ENCODE measurements around the gene DTX3. TPM values are rescaled to one million over a fixed set of nuclear protein-coding genes. Genes with fewer than 3 reads are reported as not detected.
A peak's percentile ranks its signal among the peaks of the same experiment; 100 is the strongest.
"Not testable (repeated sequence)": the region's sequence is repeated elsewhere in the genome, so short reads cannot be mapped to it uniquely, and the experiment has no call there.

DTX3 gene
- total RNA-seq, 2 experiments from 2014 or later: 19.3 to 21.8 TPM

DNA sequence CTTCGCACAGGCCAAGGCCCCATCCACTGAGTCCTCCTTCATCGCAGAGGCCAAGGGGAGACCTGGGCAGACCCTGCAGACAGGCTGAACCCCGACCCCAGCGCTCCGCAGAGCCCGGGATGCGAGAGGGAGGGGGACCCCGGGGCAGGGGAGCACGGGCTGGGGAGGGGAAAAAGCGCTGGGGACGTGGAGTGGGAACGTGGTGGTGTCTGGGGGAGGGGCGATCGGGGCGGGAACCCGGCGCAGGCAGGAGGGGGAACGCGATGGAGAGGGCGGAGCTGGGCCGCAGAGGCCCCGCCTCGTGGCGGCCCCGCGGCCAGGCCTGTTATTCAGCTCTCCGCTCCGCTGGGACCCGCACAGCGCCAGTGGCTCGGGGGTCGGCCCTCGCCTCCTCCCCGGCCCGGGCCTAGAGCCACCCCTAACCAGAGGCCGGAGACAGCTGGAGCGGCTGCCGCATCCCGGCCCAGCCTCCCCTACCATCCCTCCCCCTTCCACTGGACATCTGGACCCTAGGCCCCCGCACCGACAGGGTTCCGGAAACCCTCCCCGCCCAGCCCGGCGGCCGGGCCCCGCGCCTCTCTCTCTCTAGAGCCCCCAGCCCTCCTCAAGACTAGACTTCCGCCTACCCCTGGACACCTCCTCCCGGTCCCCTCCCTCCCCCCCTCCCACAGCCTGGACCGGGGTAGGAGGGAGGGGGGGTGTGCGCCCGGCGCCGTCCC lies 6.6 kb downstream of the DTX3 start, which contains the start of gene ARHGEF25:
Gene ARHGEF25 (plus strand): TSS at position 328 of the 719 bp plus-strand sequence. CDS start 460 bp downstream, outside the sequence.
- peaks cover 2% of the 10 kb centered on the region for H3K36me3 Mint-ChIP-seq (ENCODE audit: low read depth)
- POLR2A ChIA-PET: interaction anchor here (1.7 kb wide), 1 partner anchor 11 kb away, joined by 4 read pairs; no protein-coding TSS in a partner anchor

DNA sequence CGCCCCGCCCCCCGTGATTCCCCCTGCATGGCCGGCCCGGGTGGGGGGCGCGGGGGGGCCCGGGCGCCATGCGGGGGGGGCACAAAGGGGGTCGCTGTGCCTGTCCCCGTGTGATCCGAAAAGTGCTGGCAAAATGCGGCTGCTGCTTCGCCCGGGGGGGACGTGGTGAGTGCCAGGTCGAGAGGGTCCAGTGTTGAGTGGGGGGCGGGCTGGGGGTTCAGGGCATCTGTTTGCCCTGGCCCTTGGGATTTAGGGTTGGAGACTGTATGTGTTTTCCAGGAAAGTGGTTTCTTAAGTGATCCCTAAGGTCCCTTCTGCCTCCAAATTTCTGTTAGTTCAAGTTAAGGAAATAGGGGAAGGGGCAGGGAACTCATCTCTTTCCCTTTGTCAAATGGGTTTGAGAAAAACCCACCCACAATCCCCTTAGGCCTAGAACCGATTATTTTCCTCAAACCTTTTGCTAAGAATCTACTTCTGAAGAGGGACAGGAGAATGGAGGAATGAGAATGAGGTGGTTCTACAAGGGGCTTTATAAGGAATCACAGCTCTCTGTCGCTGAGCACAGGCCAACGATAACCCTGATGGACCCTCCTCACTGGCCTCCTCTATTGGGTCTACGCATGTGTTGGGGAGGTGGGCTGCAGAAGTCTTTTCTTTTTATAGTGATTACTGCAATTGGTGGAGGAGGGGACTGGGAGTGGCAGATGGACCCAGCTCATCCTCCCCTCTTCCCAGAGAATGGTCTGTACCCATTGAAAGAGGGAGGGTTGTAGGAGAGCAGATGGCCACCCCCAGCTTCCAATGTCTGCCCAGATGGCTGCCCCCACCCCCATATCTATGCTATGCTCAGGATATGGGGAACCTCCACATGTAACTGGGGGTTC lies 7.4 kb downstream of the DTX3 start:
- no peak for DNase-seq
- H3K4me1 Mint-ChIP-seq: peaks cover 6% of the 10 kb centered on the region
- ChIA-PET POLR2A (interaction anchor here (0.6 to 1.7 kb wide), 3 partner anchors 12 to 21 kb away, joined by 3 to 4 read pairs (median 3); no protein-coding TSS in a partner anchor), CTCF (interaction anchor here (1.2 to 1.8 kb wide), 4 partner anchors 9 to 153 kb away, joined by 3 to 5 read pairs (median 4); partner anchors contain the start of gene B4GALNT1)
- peak overlapping the region; percentile 41 for H3K4me3 Mint-ChIP-seq
- no peak overlapping the region for H3K27ac Mint-ChIP-seq
- H3K9me3 Mint-ChIP-seq: no peaks in the 10 kb centered on the region
- peaks cover 2% of the 10 kb centered on the region for H3K36me3 Mint-ChIP-seq (ENCODE audit: low read depth)
- H3K27me3 Mint-ChIP-seq: peaks cover 48% of the 10 kb centered on the region

More for the DNA sequence above, 6.6 kb downstream of the DTX3 start, which contains the start of gene ARHGEF25:
- peaks cover 42% of the 10 kb centered on the region for H3K27me3 Mint-ChIP-seq
- CTCF ChIA-PET: interaction anchor here (1.4 to 1.5 kb wide), 2 partner anchors 28 to 152 kb away, joined by 3 to 5 read pairs; no protein-coding TSS in a partner anchor
- peaks cover 6% of the 10 kb centered on the region for H3K4me1 Mint-ChIP-seq
- H3K9me3 Mint-ChIP-seq: no peaks in the 10 kb centered on the region
- no peak within 1 kb of the TSS for H3K27ac Mint-ChIP-seq
- DNase-seq: peak; percentile 48
- peak within 1 kb of the TSS; percentile 43 for H3K4me3 Mint-ChIP-seq

DNA sequence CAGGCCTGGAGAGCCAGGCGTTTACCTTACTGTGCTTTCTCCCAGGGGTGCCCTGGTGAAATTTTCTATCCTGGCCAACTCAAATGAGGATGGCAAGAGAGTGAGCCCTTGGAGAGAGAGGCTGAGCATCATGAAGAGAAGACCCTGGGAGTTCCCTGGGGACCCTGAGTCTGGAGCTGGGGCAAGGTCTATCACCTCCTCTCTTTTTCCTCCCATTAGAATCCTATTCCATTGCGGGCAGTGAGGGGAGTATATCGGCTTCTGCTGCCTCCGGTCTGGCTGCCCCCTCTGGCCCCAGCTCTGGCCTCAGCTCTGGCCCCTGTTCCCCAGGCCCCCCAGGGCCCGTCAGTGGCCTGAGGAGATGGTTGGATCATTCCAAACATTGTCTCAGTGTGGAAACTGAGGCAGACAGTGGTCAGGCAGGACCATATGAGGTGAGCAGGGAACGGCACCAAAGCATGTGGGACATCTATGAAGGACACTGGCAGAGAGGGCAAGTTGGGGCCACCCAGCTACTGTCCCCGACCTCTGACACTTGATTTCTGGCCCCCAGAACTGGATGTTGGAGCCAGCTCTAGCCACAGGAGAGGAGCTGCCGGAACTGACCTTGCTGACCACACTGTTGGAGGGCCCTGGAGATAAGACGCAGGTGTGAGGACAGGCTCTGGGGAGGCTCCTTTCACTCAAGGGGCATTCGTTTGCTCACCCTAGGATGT lies 8.2 kb downstream of the DTX3 start:
- no peak for DNase-seq
- H3K27ac Mint-ChIP-seq: no peak overlapping the region
- no peak overlapping the region for H3K4me3 Mint-ChIP-seq
- ChIA-PET POLR2A (interaction anchor here (1.1 kb wide), 1 partner anchor 21 kb away, joined by 3 read pairs; no protein-coding TSS in a partner anchor), CTCF (interaction anchor here (1.2 to 4.7 kb wide), 4 partner anchors 8 to 29 kb away, joined by 4 to 32 read pairs (median 6); partner anchors contain the start of gene B4GALNT1)
- H3K4me1 Mint-ChIP-seq: peaks cover 6% of the 10 kb centered on the region
- peaks cover 56% of the 10 kb centered on the region for H3K27me3 Mint-ChIP-seq
- no peaks in the 10 kb centered on the region for H3K9me3 Mint-ChIP-seq
- peaks cover 2% of the 10 kb centered on the region for H3K36me3 Mint-ChIP-seq (ENCODE audit: low read depth)

DNA sequence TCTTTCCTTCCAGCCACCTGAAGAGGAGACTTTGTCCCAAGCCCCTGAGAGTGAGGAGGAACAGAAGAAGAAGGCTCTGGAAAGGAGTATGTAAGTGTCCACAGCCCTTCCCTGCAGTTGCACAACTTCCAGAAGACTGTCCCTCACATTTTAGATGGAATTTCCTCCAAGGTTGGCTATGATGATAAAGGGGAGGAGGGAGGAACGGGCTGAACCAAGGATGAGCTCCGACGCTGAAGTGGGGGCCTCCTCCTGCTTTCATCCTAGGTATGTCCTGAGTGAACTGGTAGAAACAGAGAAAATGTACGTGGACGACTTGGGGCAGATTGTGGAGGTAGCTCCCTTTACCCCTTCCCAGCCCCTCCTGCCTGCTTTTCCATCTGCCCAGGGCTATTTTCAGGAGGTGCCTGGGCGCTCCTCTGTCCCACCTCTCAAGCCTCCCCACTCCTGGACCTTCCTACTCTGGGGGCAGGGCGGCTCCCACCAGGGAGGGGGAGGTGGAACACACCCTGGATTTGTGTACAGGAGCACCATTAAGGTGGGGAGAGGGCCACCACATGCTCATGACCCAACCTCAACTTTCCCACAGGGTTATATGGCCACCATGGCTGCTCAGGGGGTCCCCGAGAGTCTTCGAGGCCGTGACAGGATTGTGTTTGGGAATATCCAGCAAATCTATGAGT lies 8.9 kb downstream of the DTX3 start:
- no peak for DNase-seq
- Mint-ChIP-seq H3K4me1 (peaks cover 6% of the 10 kb centered on the region), H3K27ac (no peak overlapping the region), H3K36me3 (ENCODE audit: low read depth) (peaks cover 2% of the 10 kb centered on the region), H3K9me3 (no peaks in the 10 kb centered on the region), H3K27me3 (peaks cover 63% of the 10 kb centered on the region), H3K4me3 (no peak overlapping the region)
- CTCF ChIA-PET: interaction anchor here (1.8 to 4.7 kb wide), 3 partner anchors 9 to 29 kb away, joined by 5 to 32 read pairs (median 6); partner anchors contain the start of gene B4GALNT1
- POLR2A ChIA-PET: interaction anchor here (0.8 kb wide), 1 partner anchor 8 kb away, joined by 3 read pairs; no protein-coding TSS in a partner anchor

DNA sequence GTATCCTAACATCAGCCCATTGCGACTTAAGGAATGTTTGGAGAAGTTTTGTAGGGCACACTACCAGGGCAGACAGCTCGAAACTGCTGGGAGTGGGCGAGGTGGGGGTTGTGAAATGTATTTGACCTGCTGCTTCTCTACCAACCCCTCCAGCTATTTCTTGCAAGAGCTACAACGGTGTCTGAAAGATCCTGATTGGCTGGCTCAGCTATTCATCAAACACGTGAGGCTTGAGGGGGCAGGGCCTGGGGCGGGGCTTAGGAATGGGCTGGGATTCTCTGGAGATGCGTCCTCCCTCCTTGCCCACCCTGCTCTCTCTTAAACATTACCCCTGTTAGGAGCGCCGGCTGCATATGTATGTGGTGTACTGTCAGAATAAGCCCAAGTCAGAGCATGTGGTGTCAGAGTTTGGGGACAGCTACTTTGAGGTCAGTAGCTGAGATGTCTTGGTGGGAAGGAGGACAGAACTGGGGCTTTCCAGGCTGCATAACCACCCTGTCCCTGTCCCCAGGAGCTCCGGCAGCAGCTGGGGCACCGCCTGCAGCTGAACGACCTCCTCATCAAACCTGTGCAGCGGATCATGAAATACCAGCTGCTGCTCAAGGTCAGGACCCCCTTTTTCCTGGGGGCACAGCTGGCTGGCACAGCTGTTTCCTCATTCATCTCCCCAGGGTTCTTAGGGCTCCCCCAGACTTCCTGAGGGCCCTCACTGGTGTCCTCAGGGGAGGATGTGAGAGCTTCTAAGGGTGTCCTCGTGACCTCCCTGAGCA lies 9.7 kb downstream of the DTX3 start:
- H3K4me1 Mint-ChIP-seq: peaks cover 10% of the 10 kb centered on the region
- no peaks in the 10 kb centered on the region for H3K36me3 Mint-ChIP-seq (ENCODE audit: low read depth)
- no peak for DNase-seq
- ChIA-PET POLR2A (interaction anchor here (0.7 to 1.1 kb wide), 3 partner anchors 8 to 23 kb away, joined by 3 read pairs; no protein-coding TSS in a partner anchor), CTCF (interaction anchor here (0.6 to 4.7 kb wide), 3 partner anchors 8 to 30 kb away, joined by 3 to 32 read pairs (median 6); no protein-coding TSS in a partner anchor)
- no peak overlapping the region for H3K27ac Mint-ChIP-seq
- peaks cover 71% of the 10 kb centered on the region for H3K27me3 Mint-ChIP-seq
- H3K9me3 Mint-ChIP-seq: no peaks in the 10 kb centered on the region
- no peak overlapping the region for H3K4me3 Mint-ChIP-seq

DNA sequence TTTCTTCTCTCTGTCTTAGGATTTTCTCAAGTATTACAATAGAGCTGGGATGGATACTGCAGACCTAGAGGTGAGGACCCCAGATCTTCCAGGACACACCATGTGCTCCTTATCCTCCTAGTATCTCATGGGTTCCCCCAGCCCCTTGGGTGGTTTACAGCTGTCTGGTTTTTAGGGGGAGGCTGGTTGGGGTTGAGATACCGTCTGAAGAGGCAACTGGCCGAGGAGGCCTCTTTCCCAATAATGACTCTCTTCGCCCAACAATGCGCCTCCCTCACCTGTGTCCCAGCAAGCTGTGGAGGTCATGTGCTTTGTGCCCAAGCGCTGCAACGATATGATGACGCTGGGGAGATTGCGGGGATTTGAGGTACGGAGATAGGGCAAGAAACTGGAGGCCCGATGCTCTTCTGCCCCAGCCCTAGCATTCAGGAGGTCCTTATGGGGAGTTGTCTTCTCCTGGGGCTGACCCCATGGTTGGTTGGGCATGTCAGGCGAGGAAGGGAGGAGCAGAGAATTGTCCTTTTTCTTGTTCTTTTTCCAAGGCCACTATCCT lies 10.4 kb downstream of the DTX3 start:
- H3K4me3 Mint-ChIP-seq: no peak overlapping the region
- peaks cover 10% of the 10 kb centered on the region for H3K4me1 Mint-ChIP-seq
- no peaks in the 10 kb centered on the region for H3K9me3 Mint-ChIP-seq
- no peak for DNase-seq
- no peak overlapping the region for H3K27ac Mint-ChIP-seq
- H3K36me3 Mint-ChIP-seq (ENCODE audit: low read depth): no peaks in the 10 kb centered on the region
- peaks cover 77% of the 10 kb centered on the region for H3K27me3 Mint-ChIP-seq
- ChIA-PET POLR2A (interaction anchor here (0.7 to 1.1 kb wide), 2 partner anchors 8 to 23 kb away, joined by 3 read pairs; no protein-coding TSS in a partner anchor), CTCF (interaction anchor here (0.6 to 4.7 kb wide), 3 partner anchors 7 to 31 kb away, joined by 3 to 32 read pairs (median 6); no protein-coding TSS in a partner anchor)

DNA sequence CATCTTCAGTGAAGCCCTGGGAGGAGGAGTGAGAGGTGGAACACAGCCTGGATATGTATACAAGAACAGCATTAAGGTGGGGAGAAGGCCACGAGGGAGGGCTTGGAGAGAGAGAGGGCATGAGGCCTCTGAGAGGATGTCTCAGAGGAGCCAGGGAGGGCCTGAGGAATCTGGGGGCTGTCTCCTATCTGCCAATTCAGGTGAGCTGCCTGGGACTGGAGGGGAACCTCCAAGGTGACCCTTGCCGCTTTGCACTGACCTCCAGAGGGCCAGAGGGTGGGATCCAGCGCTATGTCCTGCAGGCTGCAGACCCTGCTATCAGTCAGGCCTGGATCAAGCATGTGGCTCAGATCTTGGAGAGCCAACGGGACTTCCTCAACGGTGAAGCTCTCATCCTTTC lies 11.0 kb downstream of the DTX3 start:
- Mint-ChIP-seq H3K4me3 (no peak overlapping the region), H3K9me3 (no peaks in the 10 kb centered on the region), H3K36me3 (ENCODE audit: low read depth) (no peaks in the 10 kb centered on the region), H3K4me1 (peaks cover 11% of the 10 kb centered on the region), H3K27me3 (peaks cover 79% of the 10 kb centered on the region), H3K27ac (no peak overlapping the region)
- DNase-seq: no peak
- ChIA-PET CTCF (interaction anchor here (4.7 kb wide), 1 partner anchor 31 kb away, joined by 32 read pairs; no protein-coding TSS in a partner anchor), POLR2A (interaction anchor here (1.1 kb wide), 1 partner anchor 9 kb away, joined by 3 read pairs; no protein-coding TSS in a partner anchor)

DNA sequence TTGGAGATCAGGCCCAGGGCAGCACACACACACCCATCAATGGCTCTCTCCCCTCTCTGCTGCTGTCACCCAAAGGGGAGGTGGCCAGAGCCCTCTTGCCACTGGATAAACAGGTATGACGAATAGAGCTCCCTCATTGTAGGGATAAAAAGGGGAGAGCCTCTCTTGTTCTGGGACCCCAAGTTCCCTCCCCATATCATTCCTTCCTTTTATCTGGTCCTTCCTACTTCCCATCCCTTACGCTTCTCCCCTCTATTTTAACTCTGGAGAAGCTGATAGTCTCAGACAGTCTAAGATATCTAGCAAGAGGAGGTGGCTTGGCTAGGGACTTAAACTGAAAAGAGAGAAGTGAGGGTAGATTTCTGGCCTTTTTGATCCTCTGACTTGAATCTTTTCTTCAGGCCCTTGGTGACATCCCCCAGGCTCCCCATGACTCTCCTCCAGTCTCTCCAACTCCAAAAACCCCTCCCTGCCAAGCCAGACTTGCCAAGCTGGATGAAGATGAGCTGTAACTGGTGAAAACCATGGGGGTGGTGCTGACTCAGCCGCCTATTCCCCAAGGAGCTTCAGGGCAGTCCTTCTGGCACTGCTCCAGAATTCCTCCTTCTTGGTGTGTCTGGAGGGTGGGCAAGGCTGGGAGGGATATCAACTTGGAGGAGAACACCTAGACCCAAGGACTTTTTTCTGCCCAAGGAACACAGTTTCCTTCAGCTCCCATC lies 11.9 kb downstream of the DTX3 start:
- H3K4me3 Mint-ChIP-seq: no peak overlapping the region
- CTCF ChIA-PET: interaction anchor here (4.7 kb wide), 1 partner anchor 32 kb away, joined by 32 read pairs; no protein-coding TSS in a partner anchor
- H3K9me3 Mint-ChIP-seq: no peaks in the 10 kb centered on the region
- peaks cover 20% of the 10 kb centered on the region for H3K4me1 Mint-ChIP-seq
- no peaks in the 10 kb centered on the region for H3K36me3 Mint-ChIP-seq (ENCODE audit: low read depth)
- no peak overlapping the region for H3K27ac Mint-ChIP-seq
- peaks cover 86% of the 10 kb centered on the region for H3K27me3 Mint-ChIP-seq
- POLR2A ChIA-PET: no interaction called here
- no peak for DNase-seq

DNA sequence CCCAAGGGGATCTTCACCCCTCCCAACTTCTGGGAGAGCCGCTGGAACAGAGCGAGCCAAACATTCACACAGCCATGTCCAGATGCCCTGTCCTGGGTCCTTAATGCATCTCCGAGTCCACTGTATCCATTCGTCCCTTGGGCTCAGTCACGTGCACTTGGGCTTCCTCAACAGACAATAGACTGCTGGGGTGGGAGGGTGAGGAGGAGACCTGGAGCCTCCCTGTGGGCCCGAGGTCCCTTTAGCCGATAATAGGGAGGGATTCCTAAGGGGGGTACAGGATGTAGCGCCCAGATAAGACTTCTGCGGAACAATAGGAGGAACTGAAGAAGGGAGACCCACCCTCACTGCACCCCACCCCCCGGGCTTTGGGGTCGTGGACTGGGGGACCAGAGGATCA lies 13.3 kb downstream of the DTX3 start:
- peaks cover 88% of the 10 kb centered on the region for H3K27me3 Mint-ChIP-seq
- CTCF ChIA-PET: interaction anchor here (5.8 kb wide), 1 partner anchor 35 kb away, joined by 77 read pairs; no protein-coding TSS in a partner anchor

DNA sequence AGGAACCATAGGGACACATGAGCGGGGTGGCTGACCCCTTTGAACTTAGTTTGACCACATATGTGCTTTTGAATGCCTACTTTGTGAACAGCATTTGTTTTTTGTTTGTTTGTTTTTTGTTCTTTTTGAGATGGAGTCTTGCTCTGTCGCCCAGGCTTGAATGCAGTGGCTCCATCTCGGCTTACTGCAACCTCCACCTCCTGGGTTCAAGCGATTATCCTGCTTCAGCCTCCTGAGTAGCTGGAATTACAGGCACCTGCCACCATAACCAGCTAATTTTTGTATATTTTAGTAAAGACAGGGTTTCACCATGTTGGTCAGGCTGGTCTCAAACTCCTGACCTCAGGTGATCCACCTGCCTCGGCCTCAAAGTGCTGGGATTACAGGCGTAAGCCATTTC lies 13.8 kb downstream of the DTX3 start:
- POLR2A ChIA-PET; H3K4me3 Mint-ChIP-seq; H3K27ac Mint-ChIP-seq; DNase-seq; H3K36me3 Mint-ChIP-seq (ENCODE audit: low read depth); H3K9me3 Mint-ChIP-seq: not testable (repeated sequence)
- Mint-ChIP-seq H3K27me3 (peaks cover 88% of the 10 kb centered on the region), H3K4me1 (peaks cover 24% of the 10 kb centered on the region)
- CTCF ChIA-PET: interaction anchor here (5.8 kb wide), 1 partner anchor 36 kb away, joined by 77 read pairs; no protein-coding TSS in a partner anchor

More for the DNA sequence above, 13.3 kb downstream of the DTX3 start:
- POLR2A ChIA-PET: no interaction called here
- Mint-ChIP-seq H3K4me1 (peaks cover 24% of the 10 kb centered on the region), H3K36me3 (ENCODE audit: low read depth) (no peaks in the 10 kb centered on the region), H3K9me3 (no peaks in the 10 kb centered on the region), H3K27ac (no peak overlapping the region), H3K4me3 (no peak overlapping the region)
- no peak for DNase-seq

Measured in activated CD4-positive, alpha-beta memory T cell treated with anti-CD3 and anti-CD28 coated beads, Interleukin-2, amount 10 ng/mL, durations not matched to agents 7 days and 5 days (primary cell).